HCT116 (cell line): ENCODE results near the gene ZNF358. TPM values are rescaled to one million over a fixed set of nuclear protein-coding genes. Genes with fewer than 3 reads are reported as not detected.

Source experiments
- ATAC-seq: fragments of 200-7000 bp; cut with Tn5 transposase; 2 replicates; pipeline ENCODE4 v1.9.1; 2020; ENCODE audit warnings: mild to moderate bottlenecking, moderate library complexity
- BruUV-seq: library from RNA; stranded (reverse); fragments of 400-500 nt; replicated peaks from 2 replicates; lab custom pipeline; 2021; lab: Mats Ljungman, UMichigan
- CTCF ChIA-PET: fragments of 300-600 bp; sonication (Branson Sonifier 250); formaldehyde crosslinking; loops from one replicate; lab custom pipeline; 2021; ENCODE audit warnings: antibody characterized with exemption; lab: Charles Lee
- POLR2A ChIA-PET: fragments of 300-600, 350-600 bp; sonication (Branson Sonifier 250); formaldehyde crosslinking; loops from one replicate; lab custom pipeline; 2021; ENCODE audit warnings: antibody characterized with exemption; lab: Charles Lee
- RAD21 ChIA-PET, 2 experiments: fragments of 300-600 bp; sonication (Branson Sonifier 250); formaldehyde crosslinking; loops; one replicate each; lab custom pipeline; 2023; ENCODE audit warnings: low total read pairs in 2 of 2; ENCODE audit not compliant: uncharacterized antibody in 2 of 2, unreplicated experiment in 2 of 2, low non-redundant PET in 1 of 2; lab: Charles Lee
- DNase-seq: peaks from one replicate; pipeline ENCODE4 v3.0.0-alpha.2; 2010; ENCODE audit warnings: low read depth, low spot score
- H2AFZ ChIP-seq: fragments of 200-600 bp; shearing (Covaris generic), sonication (generic); 2 replicates; pipeline ENCODE4 v1.6.1; 2017; ENCODE audit warnings: low read depth, mixed run types, mixed read lengths, antibody characterized with exemption, low read length; ENCODE audit not compliant: poor library complexity, severe bottlenecking
- H3K27ac ChIP-seq: 2 replicates; pipeline ENCODE4 v1.5.1; 2012; ENCODE audit warnings: low read depth, low read length
- H3K27me3 ChIP-seq: fragments of 200-600 bp; sonication (generic); 2 replicates; pipeline ENCODE4 v1.6.1; 2016; ENCODE audit warnings: mixed run types, low read length, mixed read lengths; ENCODE audit not compliant: insufficient read depth
- H3K36me3 ChIP-seq, 2 experiments: fragments of 200-500 bp in 1 of 2; fragments of 200-600 bp in 1 of 2; sonication (Bioruptor generic) in 1 of 2; sonication (generic) in 1 of 2; 2 replicates each; pipeline versions ENCODE4 v1.5.1 to v1.6.1; 2014 to 2016; ENCODE audit warnings: low read length in 2 of 2, inconsistent platforms in 1 of 2, mixed read lengths in 1 of 2, mixed run types in 1 of 2; ENCODE audit not compliant: insufficient read depth in 2 of 2, control insufficient read depth in 1 of 2
- H3K4me1 ChIP-seq, 2 experiments: fragments of 200-600 bp in 1 of 2; sonication (generic) in 1 of 2; 2 replicates each; pipeline versions ENCODE4 v1.5.1 to v1.6.1; 2012 to 2017; ENCODE audit warnings: low read length in 2 of 2, inconsistent platforms in 1 of 2, mild to moderate bottlenecking in 1 of 2, mixed read lengths in 1 of 2, mixed run types in 1 of 2, moderate library complexity in 1 of 2; ENCODE audit not compliant: insufficient read depth in 2 of 2, control insufficient read depth in 1 of 2
- H3K4me2 ChIP-seq: fragments of 200-600 bp; sonication (generic); 2 replicates; pipeline ENCODE4 v1.6.1; 2017; ENCODE audit warnings: mixed run types, low read length, mixed read lengths
- H3K4me3 ChIP-seq, 2 experiments: fragments of 200-600 bp in 1 of 2; sonication (generic) in 1 of 2; replicated peaks in 1 of 2; 2 replicates each; pipeline ENCODE4 v1.5.1; 2011 to 2016; ENCODE audit warnings: low read length in 2 of 2, control low read depth in 1 of 2, low read depth in 1 of 2, mild to moderate bottlenecking in 1 of 2, mixed read lengths in 1 of 2, mixed run types in 1 of 2
- H3K79me2 ChIP-seq: fragments of 200-600 bp; sonication (generic); 2 replicates; pipeline ENCODE4 v1.6.1; 2017; ENCODE audit warnings: mild to moderate bottlenecking, mixed run types, low read length, moderate library complexity, mixed read lengths; ENCODE audit not compliant: insufficient read depth
- H3K9ac ChIP-seq: fragments of 200-600 bp; sonication (generic); 2 replicates; pipeline ENCODE4 v1.6.1; 2016; ENCODE audit warnings: low read length, mixed read lengths
- H3K9me2 ChIP-seq: fragments of 200-600 bp; sonication (generic), shearing (Covaris generic); 2 replicates; pipeline ENCODE4 v1.6.1; 2017; ENCODE audit warnings: mixed run types, mild to moderate bottlenecking, moderate library complexity; ENCODE audit not compliant: insufficient read depth
- H3K9me3 ChIP-seq, 2 experiments: fragments of 200-500 bp in 1 of 2; fragments of 200-600 bp in 1 of 2; sonication (Bioruptor generic) in 1 of 2; sonication (generic) in 1 of 2; 2 replicates each; pipeline ENCODE4 v1.6.1; 2014 to 2017; ENCODE audit warnings: low read length in 2 of 2, mixed read lengths in 2 of 2, inconsistent platforms in 1 of 2, low read depth in 1 of 2, mild to moderate bottlenecking in 1 of 2, mixed run types in 1 of 2, moderate library complexity in 1 of 2; ENCODE audit not compliant: control insufficient read depth in 1 of 2, insufficient read depth in 1 of 2
- H4K20me1 ChIP-seq: fragments of 200-600 bp; sonication (generic), shearing (Covaris generic); 2 replicates; pipeline ENCODE4 v1.6.1; 2017; ENCODE audit warnings: mixed run types, mild to moderate bottlenecking, moderate library complexity; ENCODE audit not compliant: insufficient read depth
- EGR1 ChIP-seq: IDR thresholded peaks from 2 replicates; pipeline ENCODE4 v1.6.1; 2012; ENCODE audit warnings: low read depth
- RAD21 ChIP-seq: IDR thresholded peaks from 2 replicates; pipeline ENCODE4 v1.6.1; 2012; ENCODE audit warnings: low read depth, mild to moderate bottlenecking
- ZBTB33 ChIP-seq: IDR thresholded peaks from 2 replicates; pipeline ENCODE4 v1.6.1; 2011; ENCODE audit warnings: mild to moderate bottlenecking, low read length, moderate library complexity; ENCODE audit not compliant: insufficient replicate concordance; ENCODE audit errors: extremely low read depth
- intact Hi-C: fragments of 100-400 bp; cut with micrococcal nuclease; formaldehyde crosslinking; loops from 2 replicates; pipeline ENCODE4 v1.10.0; 2022
- total RNA-seq: library from RNA; stranded (reverse); gene quantifications from one replicate; pipeline ENCODE4 v1.2.1, GENCODE V29; 2021; ENCODE audit not compliant: unreplicated experiment
- TF ChIP-seq, protein P1 (sequence below): IDR thresholded peaks from 2 replicates; pipeline ENCODE4 v1.6.1; 2012; ENCODE audit warnings: low read depth

The ZNF358 gene
- total RNA-seq, 1 experiment from 2014 or later, result 20.7 TPM

DNA sequence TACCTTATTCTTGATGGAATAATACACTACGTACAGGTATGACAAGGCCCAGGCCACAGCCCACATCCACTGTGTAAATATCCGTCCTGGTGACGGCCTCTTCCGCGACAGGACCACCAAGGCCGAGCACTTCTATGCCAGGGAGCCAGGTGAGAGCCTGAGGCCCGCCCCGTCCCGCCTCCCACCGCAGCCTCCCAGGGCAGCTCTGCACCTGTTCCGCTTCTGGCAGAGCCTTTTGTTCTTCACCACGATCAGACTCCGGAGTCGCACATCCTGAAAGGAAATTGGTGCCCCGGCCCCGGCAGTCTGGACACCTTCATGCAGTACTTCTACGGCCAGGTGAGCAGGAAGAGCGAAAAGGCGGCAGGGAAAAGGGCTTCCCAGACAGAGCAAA lies 10.6 kb upstream of the ZNF358 start:
- H3K4me3 ChIP-seq, result peak overlapping the region; percentile 55 to 63
- H3K9me2 ChIP-seq, result no peaks in the 10 kb centered on the region
- no TSS peak for BruUV-seq
- H3K79me2 ChIP-seq, result no peaks in the 10 kb centered on the region
- no peaks in the 10 kb centered on the region for H3K27me3 ChIP-seq
- ATAC-seq (no peak), DNase-seq (no peak)
- ChIA-PET POLR2A (interaction anchor here (0.7 to 2.1 kb wide), 4 partner anchors 10 to 415 kb away, joined by 4 to 9 read pairs (median 6); partner anchors contain the start of genes MCOLN1, SNAPC2 and ZNF358), RAD21 (no interaction called here), CTCF (no interaction called here)
- H4K20me1 ChIP-seq, result no peaks in the 10 kb centered on the region
- TF ChIP-seq, protein P1, sequence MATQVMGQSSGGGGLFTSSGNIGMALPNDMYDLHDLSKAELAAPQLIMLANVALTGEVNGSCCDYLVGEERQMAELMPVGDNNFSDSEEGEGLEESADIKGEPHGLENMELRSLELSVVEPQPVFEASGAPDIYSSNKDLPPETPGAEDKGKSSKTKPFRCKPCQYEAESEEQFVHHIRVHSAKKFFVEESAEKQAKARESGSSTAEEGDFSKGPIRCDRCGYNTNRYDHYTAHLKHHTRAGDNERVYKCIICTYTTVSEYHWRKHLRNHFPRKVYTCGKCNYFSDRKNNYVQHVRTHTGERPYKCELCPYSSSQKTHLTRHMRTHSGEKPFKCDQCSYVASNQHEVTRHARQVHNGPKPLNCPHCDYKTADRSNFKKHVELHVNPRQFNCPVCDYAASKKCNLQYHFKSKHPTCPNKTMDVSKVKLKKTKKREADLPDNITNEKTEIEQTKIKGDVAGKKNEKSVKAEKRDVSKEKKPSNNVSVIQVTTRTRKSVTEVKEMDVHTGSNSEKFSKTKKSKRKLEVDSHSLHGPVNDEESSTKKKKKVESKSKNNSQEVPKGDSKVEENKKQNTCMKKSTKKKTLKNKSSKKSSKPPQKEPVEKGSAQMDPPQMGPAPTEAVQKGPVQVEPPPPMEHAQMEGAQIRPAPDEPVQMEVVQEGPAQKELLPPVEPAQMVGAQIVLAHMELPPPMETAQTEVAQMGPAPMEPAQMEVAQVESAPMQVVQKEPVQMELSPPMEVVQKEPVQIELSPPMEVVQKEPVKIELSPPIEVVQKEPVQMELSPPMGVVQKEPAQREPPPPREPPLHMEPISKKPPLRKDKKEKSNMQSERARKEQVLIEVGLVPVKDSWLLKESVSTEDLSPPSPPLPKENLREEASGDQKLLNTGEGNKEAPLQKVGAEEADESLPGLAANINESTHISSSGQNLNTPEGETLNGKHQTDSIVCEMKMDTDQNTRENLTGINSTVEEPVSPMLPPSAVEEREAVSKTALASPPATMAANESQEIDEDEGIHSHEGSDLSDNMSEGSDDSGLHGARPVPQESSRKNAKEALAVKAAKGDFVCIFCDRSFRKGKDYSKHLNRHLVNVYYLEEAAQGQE, result no peak
- TF ChIP-seq ZBTB33 (no peak), EGR1 (no peak), RAD21 (no peak)
- H3K9ac ChIP-seq, result peak overlapping the region; percentile 68
- peaks cover 26 to 48% of the 10 kb centered on the region in 2 experiments for H3K4me1 ChIP-seq
- intact Hi-C loops, result no loop called here
- no peak overlapping the region for H2AFZ ChIP-seq
- no peaks in the 10 kb centered on the region for H3K9me3 ChIP-seq
- H3K36me3 ChIP-seq, result no peaks in the 10 kb centered on the region
- H3K4me2 ChIP-seq, result peak overlapping the region; percentile 91
- peak overlapping the region; percentile 62 for H3K27ac ChIP-seq
